ENCODE data around the gene TAS2R41.

DNA sequence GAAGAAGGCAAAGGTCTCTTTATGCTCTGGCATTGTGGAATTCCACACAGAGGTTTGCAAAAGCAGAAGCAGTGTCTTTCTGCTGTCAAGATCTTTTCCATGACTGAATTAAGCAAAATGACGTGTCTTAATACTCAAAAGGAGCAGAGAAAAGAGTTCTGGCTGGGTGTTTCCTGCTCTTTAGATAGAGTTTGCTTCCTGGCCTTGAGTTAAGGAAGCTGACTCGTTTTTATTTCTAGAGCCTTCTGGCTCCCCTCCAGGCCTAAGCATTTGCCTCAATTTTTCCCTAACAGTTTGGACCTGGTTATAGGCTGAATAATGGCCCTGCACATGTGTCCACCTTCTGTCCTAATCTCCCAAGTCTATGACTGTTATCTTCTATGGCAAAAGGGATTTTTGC lies 21.6 kb downstream of the TAS2R41 start:
- TF ChIP-seq, protein P1, sequence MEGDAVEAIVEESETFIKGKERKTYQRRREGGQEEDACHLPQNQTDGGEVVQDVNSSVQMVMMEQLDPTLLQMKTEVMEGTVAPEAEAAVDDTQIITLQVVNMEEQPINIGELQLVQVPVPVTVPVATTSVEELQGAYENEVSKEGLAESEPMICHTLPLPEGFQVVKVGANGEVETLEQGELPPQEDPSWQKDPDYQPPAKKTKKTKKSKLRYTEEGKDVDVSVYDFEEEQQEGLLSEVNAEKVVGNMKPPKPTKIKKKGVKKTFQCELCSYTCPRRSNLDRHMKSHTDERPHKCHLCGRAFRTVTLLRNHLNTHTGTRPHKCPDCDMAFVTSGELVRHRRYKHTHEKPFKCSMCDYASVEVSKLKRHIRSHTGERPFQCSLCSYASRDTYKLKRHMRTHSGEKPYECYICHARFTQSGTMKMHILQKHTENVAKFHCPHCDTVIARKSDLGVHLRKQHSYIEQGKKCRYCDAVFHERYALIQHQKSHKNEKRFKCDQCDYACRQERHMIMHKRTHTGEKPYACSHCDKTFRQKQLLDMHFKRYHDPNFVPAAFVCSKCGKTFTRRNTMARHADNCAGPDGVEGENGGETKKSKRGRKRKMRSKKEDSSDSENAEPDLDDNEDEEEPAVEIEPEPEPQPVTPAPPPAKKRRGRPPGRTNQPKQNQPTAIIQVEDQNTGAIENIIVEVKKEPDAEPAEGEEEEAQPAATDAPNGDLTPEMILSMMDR (IDR thresholded peaks at IDR 0.05): no peak
- no peak for TF ChIP-seq POLR2A (IDR thresholded peaks at IDR 0.05)

Measured in lower leg skin (tissue), 3 donors.